Mesendoderm (in vitro differentiated cells): ENCODE data around the gene COL6A2.

Experiments used
- DNase-seq: peaks from one replicate; pipeline ENCODE4 v3.0.0; 2013
- H2AK5ac ChIP-seq: 2 replicates; pipeline ENCODE4 v1.6.1; 2013; ENCODE audit warnings: low read length, inconsistent platforms
- H2BK120ac ChIP-seq: 2 replicates; pipeline ENCODE4 v1.6.1; 2013; ENCODE audit warnings: low read depth, mild to moderate bottlenecking, low read length, moderate library complexity, mixed read lengths
- H2BK15ac ChIP-seq: replicated peaks from 2 replicates; pipeline ENCODE4 v1.6.1; 2013; ENCODE audit warnings: low read depth, mild to moderate bottlenecking, moderate library complexity
- H2BK5ac ChIP-seq: 2 replicates; pipeline ENCODE4 v1.6.1; 2013; ENCODE audit warnings: low read length, inconsistent platforms
- H3K18ac ChIP-seq: 2 replicates; pipeline ENCODE4 v1.6.1; 2013; ENCODE audit warnings: mild to moderate bottlenecking, low read length, mixed read lengths
- H3K23ac ChIP-seq: one replicate; pipeline ENCODE4 v1.6.1; 2013; ENCODE audit warnings: low read length
- H3K27ac ChIP-seq: 2 replicates; pipeline ENCODE4 v1.5.1; 2013; ENCODE audit warnings: low read depth, mild to moderate bottlenecking, inconsistent platforms, low read length, moderate library complexity
- H3K27me3 ChIP-seq: 2 replicates; pipeline ENCODE4 v1.6.1; 2013; ENCODE audit warnings: low read length, control low read depth, mild to moderate bottlenecking, inconsistent platforms; ENCODE audit not compliant: insufficient read depth, poor library complexity
- H3K36me3 ChIP-seq: 2 replicates; pipeline ENCODE4 v1.6.1; 2013; ENCODE audit warnings: low read length, inconsistent platforms; ENCODE audit not compliant: control insufficient read depth, insufficient read depth
- H3K4ac ChIP-seq: one replicate; pipeline ENCODE4 v1.6.1; 2013; ENCODE audit warnings: low read depth, mild to moderate bottlenecking, low read length, moderate library complexity
- H3K4me1 ChIP-seq: 2 replicates; pipeline ENCODE4 v1.6.1; 2013; ENCODE audit warnings: low read depth, low read length, inconsistent platforms; ENCODE audit not compliant: control insufficient read depth
- H3K4me2 ChIP-seq: 2 replicates; pipeline ENCODE4 v1.6.1; 2013; ENCODE audit warnings: low read length
- H3K4me3 ChIP-seq: 2 replicates; pipeline ENCODE4 v1.5.1; 2013; ENCODE audit warnings: mild to moderate bottlenecking, low read length
- H3K56ac ChIP-seq: one replicate; pipeline ENCODE4 v1.6.1; 2013; ENCODE audit warnings: low read length
- H3K79me1 ChIP-seq: 2 replicates; pipeline ENCODE4 v1.6.1; 2013; ENCODE audit warnings: low read length, inconsistent platforms
- H3K79me2 ChIP-seq: 2 replicates; pipeline ENCODE4 v1.6.1; 2013; ENCODE audit warnings: mild to moderate bottlenecking, low read length; ENCODE audit not compliant: control insufficient read depth, insufficient read depth
- H3K9ac ChIP-seq: 2 replicates; pipeline ENCODE4 v1.6.1; 2013; ENCODE audit warnings: low read length, inconsistent platforms
- H4K5ac ChIP-seq: one replicate; pipeline ENCODE4 v1.6.1; 2013; ENCODE audit warnings: low read length
- H4K8ac ChIP-seq: one replicate; pipeline ENCODE4 v1.6.1; 2013; ENCODE audit warnings: low read depth, mild to moderate bottlenecking, control low read depth, low read length, moderate library complexity
- WGBS: extraction: QIAGEN DNeasy Blood & Tissue Kit; methylation state at CpG from one replicate; pipeline ENCODE4 v1.1.7; 2013; ENCODE audit warnings: low lambda C conversion rate, missing lambda C conversion rate; ENCODE audit not compliant: insufficient coverage; ENCODE audit errors: extremely low coverage; 5-methylcytosine and 5-hydroxymethylcytosine counted together

Gene COL6A2

GRCh38 chr21:46079352-46080170 is 18.4 kb upstream of the COL6A2 start:
- Histone ChIP-seq H3K27ac (no peak overlapping the region), H3K4me2 (no peak overlapping the region)
- WGBS, result no CpG with 5 or more reads among the region's 34 CpGs

GRCh38 chr21:46080171-46081021 is 17.5 kb upstream of the COL6A2 start:
- no peak overlapping the region for H3K4me3 ChIP-seq
- H3K56ac ChIP-seq, result no peak overlapping the region
- no peaks in the 10 kb centered on the region for H3K36me3 ChIP-seq
- H2BK5ac ChIP-seq, result no peak overlapping the region
- H3K4me2 ChIP-seq, result no peak overlapping the region
- no peak overlapping the region for H3K9ac ChIP-seq
- H3K27me3 ChIP-seq, result no peaks in the 10 kb centered on the region
- H3K4me1 ChIP-seq, result no peaks in the 10 kb centered on the region
- H4K8ac ChIP-seq, result no peak overlapping the region
- no CpG with 5 or more reads among the region's 30 CpGs for WGBS
- H4K5ac ChIP-seq, result no peak overlapping the region
- DNase-seq, result no peak
- H3K18ac ChIP-seq, result no peak overlapping the region
- H3K4ac ChIP-seq, result no peak overlapping the region
- H3K23ac ChIP-seq, result no peak overlapping the region
- no peaks in the 10 kb centered on the region for H3K79me1 ChIP-seq
- H3K79me2 ChIP-seq, result no peaks in the 10 kb centered on the region
- H3K27ac ChIP-seq, result no peak overlapping the region
- no peak overlapping the region for H2BK120ac ChIP-seq
- no peak overlapping the region for H2AK5ac ChIP-seq
- no peak overlapping the region for H2BK15ac ChIP-seq

More at GRCh38 chr21:46079352-46080170, 18.4 kb upstream of the COL6A2 start:
- Histone ChIP-seq H3K4me1 (no peaks in the 10 kb centered on the region), H3K18ac (no peak overlapping the region), H2BK15ac (no peak overlapping the region), H3K4ac (no peak overlapping the region), H3K27me3 (no peaks in the 10 kb centered on the region), H3K79me2 (no peaks in the 10 kb centered on the region), H3K79me1 (no peaks in the 10 kb centered on the region), H2AK5ac (no peak overlapping the region), H3K36me3 (no peaks in the 10 kb centered on the region), H3K56ac (no peak overlapping the region), H4K5ac (no peak overlapping the region), H3K9ac (no peak overlapping the region), H3K23ac (no peak overlapping the region), H3K4me3 (no peak overlapping the region), H2BK120ac (no peak overlapping the region), H4K8ac (no peak overlapping the region), H2BK5ac (no peak overlapping the region)
- DNase-seq, result no peak

GRCh38 chr21:46081022-46081861 is 16.7 kb upstream of the COL6A2 start:
- Histone ChIP-seq H4K5ac (no peak overlapping the region), H2BK120ac (no peak overlapping the region), H3K27ac (no peak overlapping the region), H4K8ac (no peak overlapping the region), H3K36me3 (no peaks in the 10 kb centered on the region), H3K4ac (no peak overlapping the region), H3K4me1 (no peaks in the 10 kb centered on the region), H3K79me1 (no peaks in the 10 kb centered on the region), H2BK5ac (no peak overlapping the region), H3K4me3 (no peak overlapping the region), H3K23ac (no peak overlapping the region), H2AK5ac (no peak overlapping the region), H3K56ac (no peak overlapping the region), H3K79me2 (no peaks in the 10 kb centered on the region), H3K18ac (no peak overlapping the region), H2BK15ac (no peak overlapping the region), H3K4me2 (no peak overlapping the region), H3K27me3 (no peaks in the 10 kb centered on the region), H3K9ac (no peak overlapping the region)
- no peak for DNase-seq
- no CpG with 5 or more reads among the region's 39 CpGs for WGBS

GRCh38 chr21:46081862-46082712 is 15.8 kb upstream of the COL6A2 start:
- Histone ChIP-seq H3K27ac (no peak overlapping the region), H2BK5ac (no peak overlapping the region), H3K56ac (no peak overlapping the region), H3K27me3 (no peaks in the 10 kb centered on the region), H2AK5ac (no peak overlapping the region), H2BK120ac (no peak overlapping the region), H3K4me1 (no peaks in the 10 kb centered on the region), H3K4me3 (no peak overlapping the region), H3K23ac (no peak overlapping the region), H4K8ac (no peak overlapping the region), H3K36me3 (no peaks in the 10 kb centered on the region), H2BK15ac (no peak overlapping the region), H3K79me2 (no peaks in the 10 kb centered on the region), H3K79me1 (no peaks in the 10 kb centered on the region), H3K4ac (no peak overlapping the region), H3K18ac (no peak overlapping the region), H3K9ac (no peak overlapping the region), H4K5ac (no peak overlapping the region), H3K4me2 (no peak overlapping the region)
- no CpG with 5 or more reads among the region's 35 CpGs for WGBS
- no peak for DNase-seq

- Histone ChIP-seq H3K27me3 (no peaks in the 10 kb centered on the region), H2BK120ac (no peak overlapping the region), H3K4ac (no peak overlapping the region), H2BK15ac (no peak overlapping the region), H2AK5ac (no peak overlapping the region), H3K4me3 (no peak overlapping the region), H3K36me3 (no peaks in the 10 kb centered on the region), H2BK5ac (no peak overlapping the region), H3K18ac (no peak overlapping the region), H4K8ac (no peak overlapping the region), H4K5ac (no peak overlapping the region), H3K56ac (no peak overlapping the region), H3K79me1 (no peaks in the 10 kb centered on the region), H3K27ac (no peak overlapping the region), H3K23ac (no peak overlapping the region), H3K4me1 (no peaks in the 10 kb centered on the region), H3K79me2 (no peaks in the 10 kb centered on the region), H3K4me2 (no peak overlapping the region), H3K9ac (no peak overlapping the region)
- no CpG with 5 or more reads among the region's 5 CpGs for WGBS
- no peak for DNase-seq
Observed at GRCh38 chr21:46082713-46082962, 15.3 kb upstream of the COL6A2 start.
